Small intestine (tissue), 7 donors: ENCODE data around the gene GXYLT2. TPM values are rescaled to one million over a fixed set of nuclear protein-coding genes. Genes with fewer than 3 reads are reported as not detected.

Experiments used
- DNase-seq, 2 donors: peaks; one replicate each; pipeline versions ENCODE4 v3.0.0 to v3.0.0-alpha.2; 2013
- FAIRE-seq: peaks from 2 replicates; lab custom pipeline; 2012; peaks lifted over from hg19 to GRCh38; lab: Jason Lieb, UNC
- H3K27ac ChIP-seq, 3 donors: one replicate each; pipeline ENCODE4 v1.5.1; 2013; ENCODE audit warnings: low read length in 2 of 3, mild to moderate bottlenecking in 2 of 3, control low read depth in 1 of 3, inconsistent platforms in 1 of 3, low read depth in 1 of 3, moderate library complexity in 1 of 3
- H3K27me3 ChIP-seq, 3 donors: one replicate each; pipeline ENCODE4 v1.6.1; 2013; ENCODE audit warnings: low read length in 3 of 3, inconsistent platforms in 1 of 3; ENCODE audit not compliant: control insufficient read depth in 3 of 3, insufficient read depth in 3 of 3
- H3K36me3 ChIP-seq, 3 donors: one replicate each; pipeline ENCODE4 v1.6.1; 2013; ENCODE audit warnings: low read length in 3 of 3, inconsistent platforms in 1 of 3, low read depth in 1 of 3, mild to moderate bottlenecking in 1 of 3, moderate library complexity in 1 of 3; ENCODE audit not compliant: control insufficient read depth in 3 of 3, insufficient read depth in 2 of 3
- H3K4me1 ChIP-seq, 3 donors: one replicate each; pipeline ENCODE4 v1.6.1; 2013; ENCODE audit warnings: low read length in 2 of 3, inconsistent platforms in 1 of 3, low read depth in 1 of 3, mild to moderate bottlenecking in 1 of 3, moderate library complexity in 1 of 3; ENCODE audit not compliant: control insufficient read depth in 3 of 3, insufficient read depth in 2 of 3
- H3K4me3 ChIP-seq, 3 donors: one replicate each; pipeline ENCODE4 v1.5.1; 2013; ENCODE audit warnings: low read length in 3 of 3, control low read depth in 1 of 3, inconsistent platforms in 1 of 3, low read depth in 1 of 3, mild to moderate bottlenecking in 1 of 3, moderate library complexity in 1 of 3
- H3K9me3 ChIP-seq, 2 donors: one replicate each; pipeline ENCODE4 v1.6.1; 2013; ENCODE audit warnings: low read depth in 1 of 2, low read length in 1 of 2; ENCODE audit not compliant: control insufficient read depth in 2 of 2, insufficient read depth in 1 of 2
- WGBS, 3 donors: extraction: QIAGEN DNeasy Blood & Tissue Kit; methylation state at CpG; one replicate each; pipeline ENCODE4 v1.1.7; 2013; 5-methylcytosine and 5-hydroxymethylcytosine counted together
- polyA plus RNA-seq, 4 donors: library from polyadenylated mRNA; stranded (reverse) in 3 of 4; unstranded in 1 of 4; fragments of 200-250 nt in 3 of 4; fragments of 120-200 nt in 1 of 4; gene quantifications; one replicate each; pipeline versions ENCODE4 v1.2.1 to v1.2.3, GENCODE V29; 2013
- donor health status: healthy with polysubstance abuse.
- donor health status: control.
- donor health status: control.
- donor health status: Bipolar disorder and iron deficiency.
- donor health status: healthy.

Gene GXYLT2
- polyA plus RNA-seq, 4 donors, result 0.48 to 3.2 (median 0.54) TPM; not detected in 1

GRCh38 chr3:72932416-72932815 is 44.6 kb downstream of the GXYLT2 start:
- H3K27me3 ChIP-seq, result no peaks in the 10 kb centered on the region
- no peaks in the 10 kb centered on the region for H3K9me3 ChIP-seq
- H3K36me3 ChIP-seq, result no peaks in the 10 kb centered on the region
- DNase-seq (no peak), FAIRE-seq (no peak)
- H3K4me1 ChIP-seq, result peaks cover 0 to 3% (median 2%) of the 10 kb centered on the region in 3 donors
- H3K27ac ChIP-seq, result no peak overlapping the region
- H3K4me3 ChIP-seq, result no peak overlapping the region

GRCh38 chr3:72938471-72939265 is 50.8 kb downstream of the GXYLT2 start:
- 12 to 28% (median 19%) methylated on average over 5 of the region's 5 CpGs for WGBS, 3 donors
- FAIRE-seq, result peak; percentile 77
- no peaks in the 10 kb centered on the region for H3K9me3 ChIP-seq
- no peaks in the 10 kb centered on the region for H3K36me3 ChIP-seq
- no peaks in the 10 kb centered on the region for H3K27me3 ChIP-seq
- H3K27ac ChIP-seq, result peak overlapping the region in 1 of 3 donors; percentile 57
- peak; percentile 51 to 85 for DNase-seq
- peaks cover 0 to 10% (median 0%) of the 10 kb centered on the region in 3 donors for H3K4me1 ChIP-seq
- H3K4me3 ChIP-seq, result no peak overlapping the region

GRCh38 chr3:72941245-72941644 is 53.4 kb downstream of the GXYLT2 start:
- Histone ChIP-seq H3K27ac (no peak overlapping the region), H3K9me3 (no peaks in the 10 kb centered on the region), H3K4me1 (peaks cover 0 to 10% (median 0%) of the 10 kb centered on the region in 3 donors), H3K36me3 (no peaks in the 10 kb centered on the region), H3K4me3 (no peak overlapping the region), H3K27me3 (no peaks in the 10 kb centered on the region)
- 62 to 88% (median 81%) methylated on average over 1 of the region's 1 CpG for WGBS, 3 donors
- DNase-seq (peak in 1 of 2 donors; percentile 32), FAIRE-seq (no peak)

GRCh38 chr3:72942427-72942826 is 54.6 kb downstream of the GXYLT2 start:
- H3K27me3 ChIP-seq, result no peaks in the 10 kb centered on the region
- WGBS, 3 donors, result 14 to 70% (median 48%) methylated on average over 5 of the region's 5 CpGs
- no peaks in the 10 kb centered on the region for H3K9me3 ChIP-seq
- no peaks in the 10 kb centered on the region for H3K36me3 ChIP-seq
- FAIRE-seq, result no peak
- no peak overlapping the region for H3K27ac ChIP-seq
- no peak overlapping the region for H3K4me3 ChIP-seq
- DNase-seq, result peak; percentile 33 to 45
- H3K4me1 ChIP-seq, result peaks cover 0 to 11% (median 0%) of the 10 kb centered on the region in 3 donors

- peaks cover 0 to 11% (median 2%) of the 10 kb centered on the region in 3 donors for H3K4me1 ChIP-seq
- 90 to 97% (median 93%) methylated on average over 7 of the region's 7 CpGs for WGBS, 3 donors
- no peak for FAIRE-seq
These were observed 56.9 kb downstream of the GXYLT2 start for GRCh38 chr3:72944696-72945095.

GRCh38 chr3:72947715-72948490 is 60.1 kb downstream of the GXYLT2 start:
- FAIRE-seq (no peak), DNase-seq (peak; percentile 71 to 86)
- Histone ChIP-seq H3K4me3 (no peak overlapping the region), H3K27ac (peak overlapping the region in 1 of 3 donors; percentile 40), H3K27me3 (no peaks in the 10 kb centered on the region), H3K36me3 (no peaks in the 10 kb centered on the region), H3K4me1 (peaks cover 2 to 21% (median 2%) of the 10 kb centered on the region in 3 donors), H3K9me3 (no peaks in the 10 kb centered on the region)
- 56 to 73% (median 66%) methylated on average over 8 of the region's 8 CpGs for WGBS, 3 donors

More at GRCh38 chr3:72944696-72945095, 56.9 kb downstream of the GXYLT2 start:
- Histone ChIP-seq H3K4me3 (no peak overlapping the region), H3K27ac (no peak overlapping the region), H3K9me3 (no peaks in the 10 kb centered on the region), H3K36me3 (no peaks in the 10 kb centered on the region), H3K27me3 (no peaks in the 10 kb centered on the region)
- no peak for DNase-seq

GRCh38 chr3:72949016-72949415 is 61.2 kb downstream of the GXYLT2 start:
- Histone ChIP-seq H3K4me1 (peaks cover 2 to 26% (median 2%) of the 10 kb centered on the region in 3 donors), H3K27ac (no peak overlapping the region), H3K36me3 (no peaks in the 10 kb centered on the region), H3K9me3 (no peaks in the 10 kb centered on the region), H3K4me3 (no peak overlapping the region), H3K27me3 (no peaks in the 10 kb centered on the region)
- DNase-seq (no peak), FAIRE-seq (no peak)
- WGBS, 3 donors, result 82 to 93% (median 84%) methylated on average over 4 of the region's 4 CpGs

- no peak for DNase-seq
These were observed 62.5 kb downstream of the GXYLT2 start for GRCh38 chr3:72950372-72950771.

More at GRCh38 chr3:72950372-72950771, 62.5 kb downstream of the GXYLT2 start:
- H3K36me3 ChIP-seq, result no peaks in the 10 kb centered on the region
- no peaks in the 10 kb centered on the region for H3K9me3 ChIP-seq
- peaks cover 2 to 26% (median 2%) of the 10 kb centered on the region in 3 donors for H3K4me1 ChIP-seq
- no peaks in the 10 kb centered on the region for H3K27me3 ChIP-seq
- no peak overlapping the region for H3K27ac ChIP-seq
- FAIRE-seq, result no peak
- H3K4me3 ChIP-seq, result no peak overlapping the region
- WGBS, 3 donors, result 84 to 89% (median 88%) methylated on average over 8 of the region's 8 CpGs
